ENCODE results near the gene NAGS.

NAGS gene

DNA sequence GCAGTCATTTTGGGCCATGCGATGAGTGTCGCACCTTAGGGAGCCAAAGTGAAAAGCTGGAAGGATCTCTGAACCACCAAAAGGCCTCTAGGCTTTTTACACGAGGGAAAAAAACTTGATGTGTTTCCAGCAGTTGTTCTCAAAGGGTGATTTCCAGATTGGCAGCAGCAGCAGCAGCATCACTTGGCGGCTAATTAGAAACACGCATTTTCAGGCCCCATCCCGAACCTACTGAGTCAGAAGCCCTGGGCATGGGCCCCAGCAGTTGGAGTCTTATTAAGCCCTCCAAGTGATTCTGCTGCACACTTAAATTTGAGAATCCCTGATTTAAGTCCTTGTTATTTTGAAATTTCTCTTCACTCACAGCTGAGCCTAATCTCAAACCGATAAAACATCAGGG lies 25.4 kb upstream of the NAGS start:
- TF ChIP-seq, protein P1, sequence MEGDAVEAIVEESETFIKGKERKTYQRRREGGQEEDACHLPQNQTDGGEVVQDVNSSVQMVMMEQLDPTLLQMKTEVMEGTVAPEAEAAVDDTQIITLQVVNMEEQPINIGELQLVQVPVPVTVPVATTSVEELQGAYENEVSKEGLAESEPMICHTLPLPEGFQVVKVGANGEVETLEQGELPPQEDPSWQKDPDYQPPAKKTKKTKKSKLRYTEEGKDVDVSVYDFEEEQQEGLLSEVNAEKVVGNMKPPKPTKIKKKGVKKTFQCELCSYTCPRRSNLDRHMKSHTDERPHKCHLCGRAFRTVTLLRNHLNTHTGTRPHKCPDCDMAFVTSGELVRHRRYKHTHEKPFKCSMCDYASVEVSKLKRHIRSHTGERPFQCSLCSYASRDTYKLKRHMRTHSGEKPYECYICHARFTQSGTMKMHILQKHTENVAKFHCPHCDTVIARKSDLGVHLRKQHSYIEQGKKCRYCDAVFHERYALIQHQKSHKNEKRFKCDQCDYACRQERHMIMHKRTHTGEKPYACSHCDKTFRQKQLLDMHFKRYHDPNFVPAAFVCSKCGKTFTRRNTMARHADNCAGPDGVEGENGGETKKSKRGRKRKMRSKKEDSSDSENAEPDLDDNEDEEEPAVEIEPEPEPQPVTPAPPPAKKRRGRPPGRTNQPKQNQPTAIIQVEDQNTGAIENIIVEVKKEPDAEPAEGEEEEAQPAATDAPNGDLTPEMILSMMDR (IDR thresholded peaks at IDR 0.05) = no peak
- no peaks in the 10 kb centered on the region for H3K27me3 ChIP-seq (ENCODE audit: control insufficient read depth, insufficient read depth, low read length)
- no peak overlapping the region for H2AFZ ChIP-seq
- H3K27ac ChIP-seq = no peak overlapping the region
- H3K4me3 ChIP-seq (ENCODE audit: low read depth, low read length) = no peak overlapping the region
- peaks cover 22% of the 10 kb centered on the region for H3K4me1 ChIP-seq
- no peaks in the 10 kb centered on the region for H3K36me3 ChIP-seq (ENCODE audit: control insufficient read depth, insufficient read depth, low read length)
- H3K9me3 ChIP-seq (ENCODE audit: control insufficient read depth, low read length) = no peaks in the 10 kb centered on the region
- no peak overlapping the region for H3K4me2 ChIP-seq (ENCODE audit: low read length)
- H3K79me2 ChIP-seq = no peaks in the 10 kb centered on the region
- no peak overlapping the region for H3K9ac ChIP-seq

DNA sequence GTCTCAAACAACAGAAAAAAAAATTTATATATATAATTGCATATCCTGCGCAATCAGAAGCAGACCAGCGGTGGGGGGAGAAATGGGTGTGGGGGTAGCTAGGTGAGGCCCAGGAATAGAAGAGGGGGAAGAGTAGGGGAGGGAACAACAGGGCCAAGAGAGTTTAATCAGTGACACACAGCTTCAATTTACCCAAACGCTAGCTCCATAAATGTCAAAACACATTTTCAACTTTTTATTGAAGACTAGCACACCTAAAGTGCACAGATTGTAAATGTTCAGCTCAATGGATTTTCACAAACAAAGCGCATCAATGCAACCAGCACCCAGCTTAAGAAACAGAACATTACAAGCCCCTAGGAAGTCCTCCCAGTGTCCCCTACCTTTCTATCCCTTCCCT lies 24.8 kb upstream of the NAGS start:
- Histone ChIP-seq H3K4me1 (peaks cover 29% of the 10 kb centered on the region), H3K36me3 (ENCODE audit: control insufficient read depth, insufficient read depth, low read length) (no peaks in the 10 kb centered on the region), H3K9ac (no peak overlapping the region), H3K27me3 (ENCODE audit: control insufficient read depth, insufficient read depth, low read length) (no peaks in the 10 kb centered on the region), H2AFZ (no peak overlapping the region), H3K9me3 (ENCODE audit: control insufficient read depth, low read length) (no peaks in the 10 kb centered on the region), H3K4me3 (ENCODE audit: low read depth, low read length) (no peak overlapping the region), H3K79me2 (no peaks in the 10 kb centered on the region), H3K4me2 (ENCODE audit: low read length) (no peak overlapping the region), H3K27ac (no peak overlapping the region)
- TF ChIP-seq, protein P1 (IDR thresholded peaks at IDR 0.05) = no peak

DNA sequence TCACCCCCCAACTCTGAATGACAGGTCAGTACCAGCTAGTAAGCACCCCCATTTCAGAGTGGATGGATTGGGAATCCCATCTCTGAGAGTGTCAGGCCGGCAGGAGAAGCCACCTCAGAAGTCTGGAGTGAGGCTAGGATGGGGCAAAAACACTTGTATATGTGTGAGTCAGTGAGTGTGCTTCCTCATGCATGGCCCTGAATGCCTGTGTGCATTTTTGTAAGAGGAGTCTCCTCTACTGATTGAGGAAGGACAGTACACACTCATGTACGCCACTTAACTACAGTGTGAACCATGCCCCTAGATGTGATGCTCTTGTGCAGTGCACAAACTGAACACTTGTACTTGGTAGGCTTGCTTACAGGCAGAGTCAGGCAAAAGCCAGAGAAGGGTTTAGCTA lies 22.3 kb upstream of the NAGS start:
- no peaks in the 10 kb centered on the region for H3K79me2 ChIP-seq
- peaks cover 41% of the 10 kb centered on the region for H3K4me1 ChIP-seq
- no peaks in the 10 kb centered on the region for H3K9me3 ChIP-seq (ENCODE audit: control insufficient read depth, low read length)
- no peak overlapping the region for H3K4me3 ChIP-seq (ENCODE audit: low read depth, low read length)
- H3K4me2 ChIP-seq (ENCODE audit: low read length) = no peak overlapping the region
- H2AFZ ChIP-seq = peak overlapping the region; percentile 45
- no peaks in the 10 kb centered on the region for H3K27me3 ChIP-seq (ENCODE audit: control insufficient read depth, insufficient read depth, low read length)
- peak overlapping the region; percentile 87 for H3K27ac ChIP-seq
- H3K9ac ChIP-seq = no peak overlapping the region
- no peaks in the 10 kb centered on the region for H3K36me3 ChIP-seq (ENCODE audit: control insufficient read depth, insufficient read depth, low read length)
- TF ChIP-seq, protein P1 (IDR thresholded peaks at IDR 0.05) = no peak

DNA sequence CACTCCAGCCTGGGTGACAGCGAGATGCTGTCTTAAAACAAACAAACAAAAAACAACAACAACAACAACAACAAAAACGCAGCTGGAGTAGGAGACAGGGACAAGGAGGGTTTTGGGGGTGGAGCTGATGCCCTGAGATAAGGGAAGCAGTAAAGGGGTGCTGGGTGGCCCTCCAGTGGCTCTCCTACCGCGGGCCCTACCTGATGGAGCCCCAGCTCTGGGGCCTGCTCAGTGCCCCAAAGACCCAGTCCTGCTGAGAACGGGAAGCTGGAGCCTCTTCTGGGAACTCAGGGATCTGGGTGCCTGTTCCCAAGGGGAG lies 21.3 kb upstream of the NAGS start:
- Histone ChIP-seq H3K27me3 (ENCODE audit: control insufficient read depth, insufficient read depth, low read length) (no peaks in the 10 kb centered on the region), H3K79me2 (no peaks in the 10 kb centered on the region), H3K9me3 (ENCODE audit: control insufficient read depth, low read length) (no peaks in the 10 kb centered on the region), H3K4me1 (peaks cover 47% of the 10 kb centered on the region), H2AFZ (peak overlapping the region; percentile 96), H3K27ac (peak overlapping the region; percentile 87), H3K9ac (no peak overlapping the region), H3K4me3 (ENCODE audit: low read depth, low read length) (peak overlapping the region; percentile 44), H3K4me2 (ENCODE audit: low read length) (peak overlapping the region; percentile 72), H3K36me3 (ENCODE audit: control insufficient read depth, insufficient read depth, low read length) (no peaks in the 10 kb centered on the region)
- TF ChIP-seq, protein P1 (IDR thresholded peaks at IDR 0.05) = no peak

DNA sequence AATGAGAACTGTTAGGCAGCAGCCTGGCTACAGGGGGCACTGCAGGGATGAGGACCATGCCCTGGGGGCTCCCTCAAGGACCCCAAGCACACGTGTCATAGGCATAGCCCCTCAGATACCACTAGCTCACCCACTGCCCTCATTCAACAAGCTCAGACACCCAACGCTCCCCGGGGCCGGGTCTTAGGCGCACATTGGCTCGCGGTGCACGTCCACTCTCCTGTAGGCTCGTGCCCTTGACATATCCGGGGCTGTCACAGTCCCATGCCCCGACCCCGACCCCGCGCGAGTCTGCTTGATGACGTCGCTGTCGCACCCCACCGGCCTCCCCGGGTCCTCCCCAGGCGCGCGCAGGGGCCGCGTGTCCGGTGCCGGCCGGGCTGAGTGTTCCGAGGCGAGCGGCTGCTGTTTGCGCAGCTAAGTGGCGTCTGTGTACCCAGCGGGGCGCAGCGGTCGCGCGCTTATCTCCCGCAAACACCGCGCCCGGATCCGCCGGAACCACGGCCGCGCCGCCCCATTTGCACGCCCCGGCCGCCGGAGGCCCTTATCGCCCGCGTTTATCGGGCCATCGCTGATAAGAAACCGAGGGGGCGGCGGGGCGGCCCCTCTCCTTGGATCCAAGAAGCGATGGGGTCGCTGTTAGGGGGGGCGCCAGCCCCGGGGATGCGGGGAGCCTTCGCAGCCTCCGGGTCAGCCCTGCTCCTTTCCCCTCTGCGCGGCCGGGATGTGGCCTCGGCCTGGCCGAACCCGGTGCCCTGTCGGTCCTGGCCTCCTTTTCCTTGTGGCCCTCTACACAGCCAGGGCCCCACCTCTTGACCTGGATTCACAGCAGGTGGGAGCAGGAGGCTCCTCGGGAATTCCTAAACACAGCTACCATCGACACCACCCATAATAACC lies 20.7 kb upstream of the NAGS start:
- Histone ChIP-seq H3K9ac (peak overlapping the region; percentile 32), H3K27ac (peak overlapping the region; percentile 87), H3K9me3 (ENCODE audit: control insufficient read depth, low read length) (no peaks in the 10 kb centered on the region), H3K4me2 (ENCODE audit: low read length) (peak overlapping the region; percentile 72), H2AFZ (peak overlapping the region; percentile 96), H3K4me1 (peaks cover 47% of the 10 kb centered on the region), H3K4me3 (ENCODE audit: low read depth, low read length) (peak overlapping the region; percentile 44), H3K27me3 (ENCODE audit: control insufficient read depth, insufficient read depth, low read length) (no peaks in the 10 kb centered on the region), H3K79me2 (no peaks in the 10 kb centered on the region), H3K36me3 (ENCODE audit: control insufficient read depth, insufficient read depth, low read length) (no peaks in the 10 kb centered on the region)
- TF ChIP-seq, protein P1 (IDR thresholded peaks at IDR 0.05) = peak; percentile 36
